ENCODE data around the gene RNF208. TPM values are rescaled to one million over a fixed set of nuclear protein-coding genes. Genes with fewer than 3 reads are reported as not detected.

RNF208 gene
- total and polyA plus RNA-seq, 9 of the 15 experiments (the other 6 are each of a cell fraction or from before 2014, with no cell fraction given), result 0.15 to 6.9 (median 0.50) TPM; not detected in 2

- TF ChIP-seq CUX1 (CRISPR knock-in tag; IDR thresholded peaks at IDR 0.05), result no peak
- TF ChIP-seq ZNF655 (CRISPR knock-in tag; IDR thresholded peaks at IDR 0.05), result no peak
- TF ChIP-seq TRIM24 (IDR thresholded peaks at IDR 0.05), result no peak
- no peak for TF ChIP-seq FOXJ3 (CRISPR knock-in tag; IDR thresholded peaks at IDR 0.05)
Observed at GRCh38 chr9:137228506-137228967, 6.5 kb upstream of the RNF208 start (continued).

All from K562 (cell line).